HG03439 (cell line): ENCODE measurements around the gene CSTF3.
"Not testable (repeated sequence)": the region's sequence is repeated elsewhere in the genome, so short reads cannot be mapped to it uniquely, and the experiment has no call there.

Experiments
- ATAC-seq: cut with Tn5 transposase; IDR thresholded peaks from one replicate; pipeline ENCODE4 v1.9.1; 2021; ENCODE audit warnings: mild to moderate bottlenecking, moderate library complexity; ENCODE audit not compliant: unreplicated experiment

Gene CSTF3

GRCh38 chr11:33162831-33163230, 1.6 kb upstream of the CSTF3 start:
- no peak for ATAC-seq

DNA sequence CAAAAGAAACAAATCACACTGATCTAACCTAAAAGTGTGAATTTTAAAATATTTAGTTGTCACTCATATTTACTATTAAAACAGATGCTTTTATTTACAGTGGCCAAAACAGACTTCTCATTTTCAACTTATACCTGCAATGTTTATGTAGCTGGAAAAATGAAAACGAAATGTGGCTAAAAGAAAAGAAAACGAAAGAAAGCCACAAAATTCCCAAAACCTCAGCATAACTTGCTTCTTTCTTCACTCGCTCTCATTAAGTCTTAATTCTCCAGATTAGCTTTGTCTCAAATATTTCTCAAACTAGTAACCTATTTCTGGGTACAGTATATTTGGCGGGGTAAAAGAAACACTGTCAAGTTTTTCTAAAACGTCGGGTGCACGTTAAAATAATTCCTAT, 693 bp downstream of the CSTF3 start:
- ATAC-seq, result no peak

DNA sequence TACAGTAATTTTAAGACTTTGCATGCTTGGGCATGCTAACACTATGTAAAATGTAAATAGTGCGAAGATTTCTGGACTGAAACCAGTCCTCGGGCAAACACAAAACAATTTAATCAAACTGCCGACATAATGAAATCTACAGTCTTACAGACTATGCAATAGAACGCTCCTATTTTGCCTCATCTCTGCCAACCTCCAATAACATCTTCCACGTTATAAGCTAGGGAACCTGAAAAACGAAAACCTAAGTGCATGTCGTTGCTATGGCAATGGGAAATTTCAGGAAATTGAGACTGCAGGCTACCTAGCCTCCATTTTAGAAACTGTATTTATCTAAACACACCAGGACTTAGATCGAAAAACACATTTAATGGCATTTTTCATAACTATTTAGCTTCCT, 1.1 kb downstream of the CSTF3 start:
- no peak for ATAC-seq

- ATAC-seq, result not testable (repeated sequence)
These were observed 1.9 kb downstream of the CSTF3 start for GRCh38 chr11:33159378-33159867.

GRCh38 chr11:33158596-33159275, 2.5 kb downstream of the CSTF3 start:
- no peak for ATAC-seq

- no peak for ATAC-seq
These were observed 3.9 kb downstream of the CSTF3 start for GRCh38 chr11:33157103-33158027.

DNA sequence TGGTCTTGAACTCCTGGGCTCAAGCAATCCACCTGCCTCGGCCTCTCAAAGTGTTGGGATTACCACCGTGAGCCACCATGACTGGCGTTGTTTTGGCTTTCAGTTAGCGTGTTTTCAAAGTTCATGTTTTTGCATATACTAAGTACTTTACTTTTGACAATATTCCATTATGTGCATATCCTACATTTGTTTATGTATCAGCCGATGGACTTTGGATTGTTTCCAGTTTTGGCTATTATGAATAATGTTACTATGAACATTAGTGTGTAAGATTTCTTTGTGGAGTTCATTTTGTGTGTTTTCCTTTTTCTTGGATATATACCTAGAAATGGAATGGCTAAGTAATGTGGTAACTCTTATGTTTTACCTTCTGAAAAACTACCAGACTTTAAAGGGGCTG, 9.9 kb downstream of the CSTF3 start:
- ATAC-seq, result no peak

DNA sequence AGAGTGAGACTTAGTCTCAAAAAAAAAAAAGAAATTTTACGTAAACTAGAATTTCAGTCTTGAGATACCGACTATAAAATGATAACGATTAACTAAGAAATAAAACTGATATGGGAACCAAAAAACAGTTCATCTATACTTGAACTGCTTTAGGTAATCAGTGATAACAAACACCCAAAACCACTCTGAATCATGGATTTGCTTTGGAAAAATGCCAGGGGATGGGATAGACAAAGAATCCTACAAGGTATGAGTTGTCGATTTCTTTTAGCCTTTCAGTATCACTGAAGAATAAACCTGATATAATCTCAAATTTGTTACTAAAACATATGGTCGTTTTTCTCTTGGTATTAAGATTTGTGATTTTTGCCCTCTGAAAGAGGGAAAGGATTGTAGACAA, 13.7 kb downstream of the CSTF3 start:
- no peak for ATAC-seq

DNA sequence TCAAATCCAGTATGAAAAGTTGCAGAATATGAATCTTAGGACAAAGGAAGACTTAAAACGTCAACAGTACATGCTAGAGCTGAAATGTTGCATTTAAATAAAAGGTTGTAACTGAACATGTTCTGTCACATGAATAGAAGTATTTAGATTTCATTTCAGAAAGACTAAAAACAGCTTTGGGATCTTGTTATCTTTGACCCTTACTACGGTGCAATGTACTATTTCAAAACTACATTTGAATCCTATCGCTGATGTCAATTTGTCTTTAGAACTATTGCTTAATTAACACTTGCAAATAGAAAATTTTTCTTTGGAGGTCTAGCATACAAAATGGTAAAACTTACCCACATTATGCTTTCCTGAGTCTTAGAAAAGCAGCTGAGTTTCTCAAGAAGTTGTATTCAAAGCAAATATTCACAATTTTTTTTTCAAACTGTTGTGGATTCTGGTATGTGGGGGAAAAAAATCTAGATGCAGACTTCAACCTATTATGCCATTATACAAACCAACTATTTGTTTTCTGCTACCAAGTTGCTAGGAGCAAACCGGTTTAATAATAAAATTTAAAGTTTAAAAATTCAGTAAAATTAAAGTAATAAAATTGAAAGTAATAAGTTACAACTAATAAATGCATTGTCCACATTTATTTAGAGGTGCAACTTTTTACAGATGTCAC, 25.4 kb downstream of the CSTF3 start:
- no peak for ATAC-seq

- no peak for ATAC-seq
These were observed 26.1 kb downstream of the CSTF3 start for GRCh38 chr11:33135216-33135615.

DNA sequence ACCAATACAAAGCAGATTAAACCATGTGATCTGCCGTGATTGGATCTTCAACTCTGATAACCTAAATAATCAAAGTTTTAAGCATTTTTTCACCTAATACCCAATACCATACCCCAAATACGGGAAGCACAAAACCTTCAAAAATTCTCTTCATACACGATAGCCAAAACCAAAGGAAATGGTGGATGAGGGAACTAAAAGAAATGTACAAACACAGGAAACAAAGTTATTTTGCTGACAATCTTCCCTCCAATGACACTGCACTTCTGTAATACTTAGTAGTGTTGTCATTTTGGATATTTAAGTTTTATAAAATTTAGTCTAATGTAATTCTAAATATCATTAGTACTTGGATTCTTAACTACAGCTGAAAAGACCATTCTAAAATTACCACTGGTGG, 27.0 kb downstream of the CSTF3 start:
- no peak for ATAC-seq

- no peak for ATAC-seq
These were observed 27.5 kb downstream of the CSTF3 start for GRCh38 chr11:33133761-33134160.

DNA sequence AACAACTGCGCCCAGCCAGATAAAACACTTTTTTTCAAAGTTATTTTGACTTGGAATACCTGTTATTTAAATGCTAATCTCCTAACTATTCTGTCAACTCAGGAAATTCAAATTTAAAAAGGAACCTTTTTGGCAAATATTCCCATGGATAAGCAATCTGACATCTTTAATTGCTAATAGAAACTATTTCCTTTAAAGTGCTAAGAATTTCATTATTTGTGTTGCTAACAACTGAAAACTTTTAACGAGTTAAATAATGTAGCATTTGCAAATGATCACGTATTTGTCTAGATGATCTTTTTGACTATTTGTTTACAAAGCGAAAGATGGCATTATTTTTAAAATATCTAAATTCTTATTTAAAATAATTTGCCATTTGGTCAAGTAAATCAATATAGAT, 28.8 kb downstream of the CSTF3 start:
- no peak for ATAC-seq

GRCh38 chr11:33128739-33129138, 32.5 kb downstream of the CSTF3 start:
- no peak for ATAC-seq

GRCh38 chr11:33125611-33126010, 35.7 kb downstream of the CSTF3 start:
- ATAC-seq, result no peak

DNA sequence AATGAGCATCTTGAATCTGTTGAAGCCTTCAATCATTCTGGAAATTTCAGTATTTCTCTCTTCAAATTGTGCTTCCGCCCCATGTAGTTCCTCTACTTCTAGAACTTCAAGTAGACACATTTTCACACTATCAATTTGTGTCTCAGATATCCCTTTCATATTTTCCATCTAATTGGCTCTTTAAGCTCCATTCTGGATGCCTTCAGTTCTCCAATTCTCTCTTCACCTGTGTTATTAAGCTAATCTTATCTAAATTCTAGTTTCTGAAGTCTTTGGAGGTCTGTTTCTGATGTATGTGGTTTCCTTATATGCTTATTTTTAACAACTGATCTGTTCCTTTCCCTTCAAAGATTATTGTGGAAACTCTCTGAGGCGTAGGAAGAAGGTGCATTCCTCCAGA, 36.3 kb downstream of the CSTF3 start:
- no peak for ATAC-seq

DNA sequence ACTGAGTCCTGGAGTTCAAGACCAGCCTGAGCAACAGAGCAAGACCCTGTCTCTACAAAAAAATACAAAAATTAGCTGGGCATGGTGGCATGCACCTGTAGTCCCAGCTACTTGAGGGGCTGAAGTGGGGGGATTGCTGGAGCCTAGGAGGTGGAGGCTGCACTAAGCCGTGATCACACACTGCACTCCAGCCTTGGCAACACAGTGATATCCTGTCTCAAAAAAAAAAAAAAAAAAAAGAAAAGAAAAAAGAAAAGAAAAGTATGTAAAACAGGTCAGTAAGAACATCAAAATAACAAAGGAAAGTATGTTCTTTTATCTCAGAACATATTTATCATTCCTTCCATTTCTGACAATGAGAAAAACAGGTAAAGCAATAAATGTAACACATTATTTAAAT, 38.6 kb downstream of the CSTF3 start:
- not testable (repeated sequence) for ATAC-seq

GRCh38 chr11:33116535-33116934, 44.7 kb downstream of the CSTF3 start:
- ATAC-seq, result no peak

- ATAC-seq, result no peak
These were observed 51.2 kb downstream of the CSTF3 start for GRCh38 chr11:33110083-33110482.

GRCh38 chr11:33109294-33109895, 51.9 kb downstream of the CSTF3 start:
- no peak for ATAC-seq

DNA sequence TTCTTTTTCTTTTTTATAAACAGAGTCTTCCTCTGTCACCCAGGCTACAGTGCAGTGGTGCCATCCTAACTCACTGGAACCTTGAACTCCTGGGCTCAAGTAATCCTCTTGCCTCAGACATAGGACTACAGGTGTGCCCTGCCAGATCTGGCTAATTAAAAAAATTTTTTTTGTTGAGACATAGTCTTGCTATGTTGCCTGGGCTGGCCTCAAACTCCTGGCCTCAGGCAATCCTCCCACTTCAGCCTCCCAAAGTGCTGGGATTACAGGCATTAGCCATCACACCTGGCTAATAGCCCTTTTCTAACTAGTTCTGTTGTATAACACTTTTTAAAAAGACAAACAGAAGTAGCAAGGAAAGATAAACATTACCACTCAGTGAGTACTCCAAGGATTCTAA, 57.4 kb downstream of the CSTF3 start:
- no peak for ATAC-seq
